IMR-90 (cell line): ENCODE data around the gene MECR. TPM values are rescaled to one million over a fixed set of nuclear protein-coding genes. Genes with fewer than 3 reads are reported as not detected.

Experiments used
- ATAC-seq: fragments of 200-7000 bp; cut with Tn5 transposase; 2 replicates; pipeline ENCODE4 v1.9.1; 2020; ENCODE audit warnings: low read depth, mild to moderate bottlenecking, moderate library complexity
- BruUV-seq: library from RNA; stranded (reverse); fragments of 400-500 nt; replicated peaks from 2 replicates; lab custom pipeline; 2021; lab: Mats Ljungman, UMichigan
- CTCF ChIA-PET: fragments of 300-600 bp; formaldehyde crosslinking; extraction: SDS; loops from one replicate; lab custom pipeline; 2021; ENCODE audit warnings: antibody characterized with exemption; lab: Yijun Ruan, JAX
- POLR2A ChIA-PET: fragments of 300-600 bp; sonication (Branson Sonifier 250); formaldehyde crosslinking; loops from one replicate; lab custom pipeline; 2022; ENCODE audit warnings: antibody characterized with exemption; ENCODE audit not compliant: unreplicated experiment; lab: Charles Lee
- DNase-seq: peaks from one replicate; pipeline ENCODE4 v3.0.0; 2013
- H2AFZ ChIP-seq: replicated peaks from 2 replicates; pipeline ENCODE3; 2013; ENCODE audit warnings: low read length, mild to moderate bottlenecking; ENCODE audit not compliant: poor library complexity
- H2AK5ac ChIP-seq: 2 replicates; pipeline ENCODE4 v1.6.1; 2013; ENCODE audit warnings: low read depth, low read length, inconsistent platforms
- H2AK9ac ChIP-seq: replicated peaks from 2 replicates; pipeline ENCODE3; 2013; ENCODE audit warnings: mild to moderate bottlenecking, low read depth, low read length, moderate library complexity; ENCODE audit not compliant: poor library complexity
- H2BK120ac ChIP-seq: 2 replicates; pipeline ENCODE4 v1.6.1; 2013; ENCODE audit warnings: low read depth, low read length, inconsistent platforms
- H2BK15ac ChIP-seq: 3 replicates; pipeline ENCODE4 v1.6.1; 2013; ENCODE audit warnings: low read depth, low read length, inconsistent platforms
- H2BK20ac ChIP-seq: 2 replicates; pipeline ENCODE4 v1.6.1; 2013; ENCODE audit warnings: low read depth, mild to moderate bottlenecking, inconsistent platforms, low read length, moderate library complexity
- H2BK5ac ChIP-seq: 2 replicates; pipeline ENCODE4 v1.6.1; 2013; ENCODE audit warnings: mild to moderate bottlenecking, low read depth, low read length, inconsistent platforms; ENCODE audit not compliant: poor library complexity, severe bottlenecking
- H3K14ac ChIP-seq: replicated peaks from 2 replicates; pipeline ENCODE4 v1.6.1; 2013; ENCODE audit warnings: low read depth, low read length, inconsistent platforms
- H3K18ac ChIP-seq: 2 replicates; pipeline ENCODE4 v1.6.1; 2013; ENCODE audit warnings: low read depth, low read length, control low read depth
- H3K23ac ChIP-seq: 2 replicates; pipeline ENCODE4 v1.6.1; 2013; ENCODE audit warnings: low read depth, low read length, inconsistent platforms
- H3K27ac ChIP-seq: 2 replicates; pipeline ENCODE4 v1.5.1; 2013; ENCODE audit warnings: mild to moderate bottlenecking, control low read depth, low read length; ENCODE audit not compliant: insufficient read depth
- H3K27me3 ChIP-seq: 2 replicates; pipeline ENCODE4 v1.6.1; 2013; ENCODE audit warnings: low read length; ENCODE audit not compliant: control insufficient read depth, insufficient read depth
- H3K36me3 ChIP-seq: 2 replicates; pipeline ENCODE4 v1.6.1; 2013; ENCODE audit warnings: low read length, mixed read lengths; ENCODE audit not compliant: control insufficient read depth, insufficient read depth
- H3K4ac ChIP-seq: 2 replicates; pipeline ENCODE4 v1.6.1; 2013; ENCODE audit warnings: low read depth, low read length, inconsistent platforms
- H3K4me1 ChIP-seq: 2 replicates; pipeline ENCODE4 v1.6.1; 2013; ENCODE audit warnings: low read length, mixed read lengths; ENCODE audit not compliant: control insufficient read depth, insufficient read depth
- H3K4me2 ChIP-seq: 2 replicates; pipeline ENCODE4 v1.6.1; 2013; ENCODE audit warnings: low read depth, mild to moderate bottlenecking, control low read depth, low read length, moderate library complexity
- H3K4me3 ChIP-seq: 2 replicates; pipeline ENCODE4 v1.5.1; 2013; ENCODE audit warnings: low read depth, mild to moderate bottlenecking, control low read depth, low read length, moderate library complexity; ENCODE audit not compliant: insufficient read depth
- H3K56ac ChIP-seq: 2 replicates; pipeline ENCODE4 v1.6.1; 2013; ENCODE audit warnings: low read length, inconsistent platforms; ENCODE audit not compliant: insufficient read depth; ENCODE audit errors: extremely low read depth
- H3K79me1 ChIP-seq, 2 experiments: 2 replicates each; pipeline ENCODE4 v1.6.1; 2013; ENCODE audit warnings: low read length in 2 of 2, inconsistent platforms in 1 of 2, low read depth in 1 of 2
- H3K9ac ChIP-seq: 2 replicates; pipeline ENCODE4 v1.6.1; 2013; ENCODE audit warnings: low read depth, low read length, control low read depth
- H3K9me1 ChIP-seq: 2 replicates; pipeline ENCODE4 v1.6.1; 2013; ENCODE audit warnings: low read length, inconsistent platforms; ENCODE audit not compliant: insufficient read depth
- H3K9me3 ChIP-seq: 2 replicates; pipeline ENCODE4 v1.6.1; 2013; ENCODE audit warnings: low read length; ENCODE audit not compliant: control insufficient read depth, insufficient read depth
- H4K20me1 ChIP-seq: 2 replicates; pipeline ENCODE4 v1.6.1; 2013; ENCODE audit warnings: low read length, inconsistent platforms; ENCODE audit not compliant: insufficient read depth
- H4K5ac ChIP-seq: 2 replicates; pipeline ENCODE4 v1.6.1; 2013; ENCODE audit warnings: mild to moderate bottlenecking, low read depth, low read length, control low read depth
- H4K8ac ChIP-seq, 2 experiments: 2 replicates each; pipeline ENCODE4 v1.6.1; 2013; ENCODE audit warnings: low read depth in 2 of 2, low read length in 2 of 2, control low read depth in 1 of 2, inconsistent platforms in 1 of 2
- H4K91ac ChIP-seq: 2 replicates; pipeline ENCODE4 v1.6.1; 2013; ENCODE audit warnings: low read depth, low read length, inconsistent platforms; ENCODE audit not compliant: insufficient read depth
- CHD1 ChIP-seq: IDR thresholded peaks from 2 replicates; pipeline ENCODE4 v1.6.1; 2012; ENCODE audit warnings: low read depth, low read length, improper control_type of control experiment
- FOS ChIP-seq: fragments of 150-350 bp; IDR thresholded peaks from 2 replicates; pipeline ENCODE4 v1.6.1; 2016; ENCODE audit warnings: low read depth, low read length
- MXI1 ChIP-seq: IDR thresholded peaks from 2 replicates; pipeline ENCODE4 v1.6.1; 2012; ENCODE audit warnings: low read depth, mild to moderate bottlenecking, low read length, moderate library complexity, borderline replicate concordance
- RAD21 ChIP-seq: IDR thresholded peaks from 2 replicates; pipeline ENCODE4 v1.6.1; 2012; ENCODE audit warnings: low read length, improper control_type of control experiment
- RCOR1 ChIP-seq: IDR thresholded peaks from 2 replicates; pipeline ENCODE4 v1.6.1; 2012; ENCODE audit warnings: mild to moderate bottlenecking, low read length, improper control_type of control experiment; ENCODE audit not compliant: insufficient replicate concordance
- SMC3 ChIP-seq: fragments of 150-350 bp; IDR thresholded peaks from 2 replicates; pipeline ENCODE4 v1.6.1; 2016; ENCODE audit warnings: low read depth, mild to moderate bottlenecking, antibody characterized with exemption, low read length, moderate library complexity
- USF2 ChIP-seq: fragments of 150-350 bp; IDR thresholded peaks from 2 replicates; pipeline ENCODE4 v1.6.1; 2017; ENCODE audit warnings: mild to moderate bottlenecking, antibody characterized with exemption, low read length, low read depth
- WGBS, 2 experiments: methylation state at CpG; one replicate each; pipeline versions ENCODE4 v1.1.5 to v1.1.7; 2013; ENCODE audit warnings: missing lambda C conversion rate in 2 of 2; ENCODE audit not compliant: insufficient read length in 1 of 2; ENCODE audit errors: extremely low coverage in 2 of 2; 5-methylcytosine and 5-hydroxymethylcytosine counted together
- dilution Hi-C: fragments of 300-500 bp; cut with HindIII; formaldehyde crosslinking; loops from one replicate; pipeline ENCODE4 v1.14.3; 2018; ENCODE audit warnings: low sequenced_read_pairs; ENCODE audit not compliant: unreplicated experiment
- in situ Hi-C: fragments of 300-500 bp; cut with MboI; formaldehyde crosslinking; loops from 3 replicates; pipeline ENCODE4 v1.14.3; 2019; ENCODE audit warnings: low sequenced_read_pairs, inconsistent platforms, mixed read lengths
- intact Hi-C: fragments of 100-400 bp; cut with micrococcal nuclease; formaldehyde crosslinking; loops from 2 replicates; pipeline ENCODE4 v1.10.0; 2022
- polyA plus RNA-seq, 3 experiments: library from polyadenylated mRNA; depleted of rRNA; stranded (reverse); fragments of >200 nt; gene quantifications; 2 replicates each; pipeline ENCODE4 v1.2.3, GENCODE V29; 2012; ENCODE audit warnings: low replicate concordance in 1 of 3
- total RNA-seq: library from RNA; depleted of rRNA; stranded (reverse); fragments of >200 nt; gene quantifications from 2 replicates; pipeline ENCODE4 v1.2.3, GENCODE V29; 2012
- TF ChIP-seq, protein P1 (sequence below): fragments of 150-350 bp; IDR thresholded peaks from 2 replicates; pipeline ENCODE4 v1.6.1; 2016; ENCODE audit warnings: low read depth, mild to moderate bottlenecking, low read length, moderate library complexity, borderline replicate concordance

Gene MECR
- total and polyA plus RNA-seq, 2 of the 4 experiments (the other 2 are of a cell fraction) = 20.3 to 24.8 TPM

DNA sequence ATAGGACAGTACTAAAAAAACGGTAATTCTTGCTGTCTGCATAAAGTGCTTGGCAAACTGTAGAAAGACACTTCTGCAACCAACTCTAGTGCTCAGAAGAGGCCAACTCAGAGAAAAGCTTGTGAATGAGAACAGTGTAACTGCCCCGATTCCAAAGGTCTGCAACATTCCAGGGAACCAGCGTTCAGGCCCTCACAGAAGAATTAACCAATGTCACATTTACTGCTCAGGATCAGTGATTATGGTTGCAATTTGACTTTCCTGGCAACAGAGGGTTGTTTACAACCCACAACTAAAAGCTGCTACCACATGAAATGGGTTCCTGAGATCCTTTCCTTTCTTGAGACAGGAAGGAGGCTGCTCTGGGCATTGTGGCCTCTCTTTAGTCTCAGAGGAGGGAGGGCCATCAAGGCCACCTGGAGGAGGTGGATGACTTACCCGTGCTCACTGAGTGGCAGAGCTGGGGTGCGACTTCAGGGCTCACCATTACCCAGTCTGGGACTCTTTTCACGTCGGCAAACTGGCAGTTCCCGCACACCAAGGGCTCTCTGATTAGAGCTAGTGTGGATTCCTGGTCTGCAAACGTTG is 64.3 kb downstream of the MECR start:
- no peak overlapping the region for H3K4me3 ChIP-seq
- no peak overlapping the region for H2AFZ ChIP-seq
- H3K18ac ChIP-seq = no peak overlapping the region
- 82% methylated on average over 4 of the region's 9 CpGs; no CpG with 5 or more reads in 1 of the 2 experiments for WGBS, 2 experiments
- peak overlapping the region; percentile 22; the same call in 1 of the 2 replicates for H3K23ac ChIP-seq
- in situ Hi-C loops (no loop called here), intact Hi-C loops (no loop called here), dilution Hi-C loops (no loop called here)
- no peak overlapping the region for H4K8ac ChIP-seq
- peaks cover 25% of the 10 kb centered on the region for H3K36me3 ChIP-seq
- H3K9me3 ChIP-seq = no peaks in the 10 kb centered on the region
- ChIA-PET CTCF (interaction anchor here (1.1 kb wide), 1 partner anchor 290 kb away, joined by 5 read pairs; no protein-coding TSS in a partner anchor), POLR2A (interaction anchor here (1.4 kb wide), 1 partner anchor 13 kb away, joined by 4 read pairs; no protein-coding TSS in a partner anchor)
- H3K27ac ChIP-seq = no peak overlapping the region
- H3K9me1 ChIP-seq = peaks cover 20% of the 10 kb centered on the region
- H3K56ac ChIP-seq = no peak overlapping the region
- H4K20me1 ChIP-seq = peaks cover 97% of the 10 kb centered on the region
- no peak for TF ChIP-seq USF2
- TF ChIP-seq RAD21 = no peak
- no peak for TF ChIP-seq MXI1
- no peak for TF ChIP-seq FOS
- no peak for TF ChIP-seq SMC3
- TF ChIP-seq, protein P1, sequence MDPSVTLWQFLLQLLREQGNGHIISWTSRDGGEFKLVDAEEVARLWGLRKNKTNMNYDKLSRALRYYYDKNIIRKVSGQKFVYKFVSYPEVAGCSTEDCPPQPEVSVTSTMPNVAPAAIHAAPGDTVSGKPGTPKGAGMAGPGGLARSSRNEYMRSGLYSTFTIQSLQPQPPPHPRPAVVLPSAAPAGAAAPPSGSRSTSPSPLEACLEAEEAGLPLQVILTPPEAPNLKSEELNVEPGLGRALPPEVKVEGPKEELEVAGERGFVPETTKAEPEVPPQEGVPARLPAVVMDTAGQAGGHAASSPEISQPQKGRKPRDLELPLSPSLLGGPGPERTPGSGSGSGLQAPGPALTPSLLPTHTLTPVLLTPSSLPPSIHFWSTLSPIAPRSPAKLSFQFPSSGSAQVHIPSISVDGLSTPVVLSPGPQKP = no peak
- no peak for TF ChIP-seq RCOR1
- no peak for TF ChIP-seq CHD1
- BruUV-seq = no TSS peak
- H2BK5ac ChIP-seq = no peak overlapping the region
- H3K4ac ChIP-seq = no peak overlapping the region
- H4K91ac ChIP-seq = no peak overlapping the region
- H2BK120ac ChIP-seq = no peak overlapping the region
- no peak overlapping the region for H3K4me2 ChIP-seq
- H3K9ac ChIP-seq = no peak overlapping the region
- peaks cover 13% of the 10 kb centered on the region for H3K4me1 ChIP-seq
- H2AK9ac ChIP-seq = no peak overlapping the region
- ATAC-seq = no peak; the same call in 1 of the 2 replicates
- no peak overlapping the region for H2BK20ac ChIP-seq
- H3K14ac ChIP-seq = no peak overlapping the region
- H3K79me1 ChIP-seq = peaks cover 20 to 80% of the 10 kb centered on the region in 2 experiments
- H4K5ac ChIP-seq = no peak overlapping the region
- DNase-seq = no peak
- no peak overlapping the region for H2AK5ac ChIP-seq
- no peak overlapping the region for H2BK15ac ChIP-seq
- H3K27me3 ChIP-seq = no peaks in the 10 kb centered on the region
